PC-9 (cell line): ENCODE measurements around the gene APOBEC2. TPM values are rescaled to one million over a fixed set of nuclear protein-coding genes. Genes with fewer than 3 reads are reported as not detected.
A peak's percentile ranks its signal among the peaks of the same experiment; 100 is the strongest.

ENCODE experiments used
- BruUV-seq: library from RNA; stranded (reverse); fragments of 400-500 nt; replicated peaks from 2 replicates; lab custom pipeline; 2021; lab: Mats Ljungman, UMichigan
- CTCF ChIA-PET: fragments of 300-600 bp; sonication (Branson Sonifier 250); formaldehyde crosslinking; loops from one replicate; lab custom pipeline; 2022; ENCODE audit warnings: antibody characterized with exemption; lab: Charles Lee
- POLR2A ChIA-PET: fragments of 300-600 bp; sonication (Branson Sonifier 250); formaldehyde crosslinking; loops from one replicate; lab custom pipeline; 2022; ENCODE audit warnings: antibody characterized with exemption; ENCODE audit not compliant: unreplicated experiment; lab: Charles Lee
- DNase-seq, 2 experiments: peaks; one replicate each; pipeline versions ENCODE4 v3.0.0 to v3.0.0-alpha.2; 2015 to 2022; ENCODE audit warnings: mixed read lengths in 1 of 2
- H2AFZ ChIP-seq: fragments of 200-600 bp; sonication (generic); 2 replicates; pipeline ENCODE4 v1.8.1; 2017; ENCODE audit warnings: antibody characterized with exemption
- H3F3A ChIP-seq: fragments of 200-600 bp; sonication (generic); 2 replicates; pipeline ENCODE4 v1.8.1; 2017; ENCODE audit warnings: antibody characterized with exemption, mild to moderate bottlenecking, low read depth; ENCODE audit not compliant: insufficient read depth
- H3K27ac ChIP-seq: fragments of 200-600 bp; sonication (generic); 2 replicates; pipeline ENCODE4 v1.6.1; 2016; ENCODE audit warnings: mixed run types
- H3K27me3 ChIP-seq: fragments of 200-600 bp; sonication (generic); 2 replicates; pipeline ENCODE4 v1.6.1; 2016; ENCODE audit warnings: low read depth, mixed run types; ENCODE audit not compliant: insufficient read depth
- H3K36me3 ChIP-seq: fragments of 200-600 bp; sonication (generic); 2 replicates; pipeline ENCODE4 v1.6.1; 2016; ENCODE audit warnings: low read depth, mixed run types
- H3K4me1 ChIP-seq: fragments of 200-600 bp; sonication (generic); replicated peaks from 2 replicates; pipeline ENCODE4 v1.6.1; 2016; ENCODE audit warnings: mixed run types; ENCODE audit not compliant: insufficient read depth
- H3K4me2 ChIP-seq: fragments of 200-600 bp; sonication (generic); 2 replicates; pipeline ENCODE4 v1.6.1; 2017; ENCODE audit warnings: mixed run types
- H3K4me3 ChIP-seq: fragments of 200-600 bp; sonication (generic); 2 replicates; pipeline ENCODE4 v1.6.1; 2016; ENCODE audit warnings: mixed run types
- H3K79me2 ChIP-seq: fragments of 200-600 bp; sonication (generic); 2 replicates; pipeline ENCODE4 v1.6.1; 2017; ENCODE audit warnings: low read depth, mixed run types
- H3K9me2 ChIP-seq: fragments of 200-600 bp; sonication (generic); 2 replicates; pipeline ENCODE4 v1.8.1; 2017; ENCODE audit warnings: mild to moderate bottlenecking; ENCODE audit not compliant: insufficient read depth
- H3K9me3 ChIP-seq: fragments of 200-600 bp; sonication (generic); 2 replicates; pipeline ENCODE4 v1.8.1; 2016; ENCODE audit warnings: low read depth; ENCODE audit not compliant: insufficient read depth
- H4K20me1 ChIP-seq: fragments of 200-600 bp; sonication (generic); 2 replicates; pipeline ENCODE4 v1.8.1; 2017; ENCODE audit not compliant: insufficient read depth
- CTCF ChIP-seq: fragments of 200-600 bp; sonication (generic); conservative IDR thresholded peaks from 2 replicates; pipeline ENCODE4 v1.6.1; 2017; ENCODE audit warnings: mixed run types, antibody characterized with exemption, mild to moderate bottlenecking, moderate library complexity
- EZH2 ChIP-seq: fragments of 200-600 bp; sonication (generic); IDR thresholded peaks from 2 replicates; pipeline ENCODE4 v1.8.0; 2017; ENCODE audit warnings: antibody characterized with exemption, low read depth
- intact Hi-C: fragments of 100-400 bp; cut with micrococcal nuclease; formaldehyde crosslinking; loops from one replicate; pipeline ENCODE4 v1.10.0; 2022; ENCODE audit not compliant: unreplicated experiment
- total RNA-seq: library from RNA; stranded (reverse); gene quantifications from 2 replicates; pipeline ENCODE4 v1.2.3, GENCODE V29; 2021

The APOBEC2 gene
- total RNA-seq, 1 experiment from 2014 or later = not detected

- TF ChIP-seq EZH2 (no peak), CTCF (no peak)
- H3K4me1 ChIP-seq = peaks cover 20% of the 10 kb centered on the region
- ChIA-PET POLR2A (no interaction called here), CTCF (interaction anchor here (2.1 kb wide), 1 partner anchor 12 kb away, joined by 9 read pairs; no protein-coding TSS in a partner anchor)
- no peaks in the 10 kb centered on the region for H4K20me1 ChIP-seq
- H3K4me2 ChIP-seq = no peak overlapping the region
- no peaks in the 10 kb centered on the region for H3K36me3 ChIP-seq
- no peaks in the 10 kb centered on the region; the same call in 1 of the 2 replicates for H3F3A ChIP-seq
- H3K4me3 ChIP-seq = no peak overlapping the region
- H2AFZ ChIP-seq = no peak overlapping the region
- H3K27me3 ChIP-seq = no peaks in the 10 kb centered on the region
- DNase-seq = peak; percentile 39 to 46
- H3K27ac ChIP-seq = no peak overlapping the region
- BruUV-seq = no TSS peak
- no peaks in the 10 kb centered on the region for H3K9me3 ChIP-seq
- H3K79me2 ChIP-seq = no peaks in the 10 kb centered on the region
- intact Hi-C loops = no loop called here
- no peaks in the 10 kb centered on the region for H3K9me2 ChIP-seq
Observed at GRCh38 chr6:41040101-41040939, 12.7 kb upstream of the APOBEC2 start.

- intact Hi-C loops = no loop called here
- Histone ChIP-seq H3K9me3 (no peaks in the 10 kb centered on the region), H3K27me3 (no peaks in the 10 kb centered on the region), H2AFZ (no peak overlapping the region), H3K9me2 (no peaks in the 10 kb centered on the region), H3K4me3 (no peak overlapping the region), H3K4me2 (no peak overlapping the region), H3K79me2 (no peaks in the 10 kb centered on the region), H3K27ac (no peak overlapping the region), H4K20me1 (no peaks in the 10 kb centered on the region), H3F3A (no peaks in the 10 kb centered on the region; the same call in 1 of the 2 replicates), H3K4me1 (peaks cover 18% of the 10 kb centered on the region), H3K36me3 (no peaks in the 10 kb centered on the region)
- ChIA-PET POLR2A (no interaction called here), CTCF (no interaction called here)
- BruUV-seq = no TSS peak
- DNase-seq = no peak
- no peak for TF ChIP-seq CTCF
- TF ChIP-seq EZH2 = no peak
Observed at GRCh38 chr6:41040940-41041536, 12.0 kb upstream of the APOBEC2 start.

- H3K4me2 ChIP-seq = no peak within 1 kb of the TSS
- H3K9me3 ChIP-seq = no peaks in the 10 kb centered on the region
- no peaks in the 10 kb centered on the region for H3K79me2 ChIP-seq
- no peaks in the 10 kb centered on the region; the same call in 1 of the 2 replicates for H3F3A ChIP-seq
- TF ChIP-seq EZH2 = no peak
- TF ChIP-seq CTCF = no peak
- peaks cover 12% of the 10 kb centered on the region for H3K4me1 ChIP-seq
- no peak within 1 kb of the TSS for H3K4me3 ChIP-seq
- BruUV-seq = no TSS peak
- H2AFZ ChIP-seq = no peak within 1 kb of the TSS
- H3K36me3 ChIP-seq = no peaks in the 10 kb centered on the region
- intact Hi-C loops = no loop called here
- no peak within 1 kb of the TSS for H3K27ac ChIP-seq
- POLR2A ChIA-PET = no interaction called here
- CTCF ChIA-PET = interaction anchor here (0.8 to 1.0 kb wide), 2 partner anchors 43 to 45 kb away, joined by 3 to 4 read pairs; no protein-coding TSS in a partner anchor
- H4K20me1 ChIP-seq = no peaks in the 10 kb centered on the region
- no peaks in the 10 kb centered on the region for H3K9me2 ChIP-seq
- DNase-seq = no peak
- no peaks in the 10 kb centered on the region for H3K27me3 ChIP-seq
Observed at GRCh38 chr6:41042226-41043055, 10.6 kb upstream of the APOBEC2 start, which contains the start of gene TSPO2. TSPO2 (plus strand) TSS chr6:41042467; CDS start chr6:41042986, 519 bp downstream.
